ENCODE results near the gene GDF15. TPM values are rescaled to one million over a fixed set of nuclear protein-coding genes. Genes with fewer than 3 reads are reported as not detected.
"Not testable (repeated sequence)": the region's sequence is repeated elsewhere in the genome, so short reads cannot be mapped to it uniquely, and the experiment has no call there.

GDF15 gene
- total RNA-seq, 2 donors from 2014 or later, result 0.45 to 0.50 TPM

- H3K4me3 Mint-ChIP-seq, result no peak overlapping the region
- H3K27me3 Mint-ChIP-seq, result no peaks in the 10 kb centered on the region
- H3K4me1 Mint-ChIP-seq, result peaks cover 9% of the 10 kb centered on the region
- H3K9me3 Mint-ChIP-seq, result no peaks in the 10 kb centered on the region
- no peak for ATAC-seq (replicated peaks)
- H3K27ac Mint-ChIP-seq, result no peak overlapping the region
- H3K36me3 Mint-ChIP-seq (ENCODE audit: low read depth), result no peaks in the 10 kb centered on the region
Measured at GRCh38 chr19:18377026-18377425, 8.9 kb upstream of the GDF15 start.

GRCh38 chr19:18379803-18380747, 5.9 kb upstream of the GDF15 start:
- no peaks in the 10 kb centered on the region for H3K36me3 Mint-ChIP-seq (ENCODE audit: low read depth)
- no peak overlapping the region for H3K27ac Mint-ChIP-seq
- H3K4me1 Mint-ChIP-seq, result no peaks in the 10 kb centered on the region
- peaks cover 3% of the 10 kb centered on the region for H3K27me3 Mint-ChIP-seq
- no peaks in the 10 kb centered on the region for H3K9me3 Mint-ChIP-seq
- no peak overlapping the region for H3K4me3 Mint-ChIP-seq
- ATAC-seq (replicated peaks), result no peak

GRCh38 chr19:18380843-18381242, 5.1 kb upstream of the GDF15 start:
- Mint-ChIP-seq H3K4me3 (no peak overlapping the region), H3K36me3 (ENCODE audit: low read depth) (no peaks in the 10 kb centered on the region), H3K27me3 (peaks cover 3% of the 10 kb centered on the region), H3K9me3 (no peaks in the 10 kb centered on the region), H3K27ac (no peak overlapping the region), H3K4me1 (no peaks in the 10 kb centered on the region)
- no peak for ATAC-seq (replicated peaks)

- H3K4me1 Mint-ChIP-seq; H3K27ac Mint-ChIP-seq; H3K4me3 Mint-ChIP-seq; H3K36me3 Mint-ChIP-seq (ENCODE audit: low read depth); H3K9me3 Mint-ChIP-seq; ATAC-seq (replicated peaks); H3K27me3 Mint-ChIP-seq: not testable (repeated sequence)
Measured at GRCh38 chr19:18383622-18384021, 2.3 kb upstream of the GDF15 start.

GRCh38 chr19:18384775-18385174, 1.2 kb upstream of the GDF15 start:
- Mint-ChIP-seq H3K4me1 (no peaks in the 10 kb centered on the region), H3K27ac (no peak overlapping the region), H3K4me3 (no peak overlapping the region), H3K36me3 (ENCODE audit: low read depth) (no peaks in the 10 kb centered on the region), H3K27me3 (peaks cover 14% of the 10 kb centered on the region), H3K9me3 (no peaks in the 10 kb centered on the region)
- ATAC-seq (replicated peaks), result no peak

- no peak for ATAC-seq (replicated peaks)
- no peaks in the 10 kb centered on the region for H3K36me3 Mint-ChIP-seq (ENCODE audit: low read depth)
- peaks cover 14% of the 10 kb centered on the region for H3K27me3 Mint-ChIP-seq
- H3K27ac Mint-ChIP-seq, result no peak overlapping the region
- no peak overlapping the region for H3K4me3 Mint-ChIP-seq
- no peaks in the 10 kb centered on the region for H3K4me1 Mint-ChIP-seq
- H3K9me3 Mint-ChIP-seq, result no peaks in the 10 kb centered on the region
Measured at GRCh38 chr19:18385359-18385674, 641 bp upstream of the GDF15 start.

- H3K27ac Mint-ChIP-seq, result no peak overlapping the region
Measured at GRCh38 chr19:18386543-18387271, 749 bp downstream of the GDF15 start.

GRCh38 chr19:18388100-18388959, 2.4 kb downstream of the GDF15 start:
- ATAC-seq (replicated peaks), result peak; percentile 93
- H3K36me3 Mint-ChIP-seq (ENCODE audit: low read depth), result no peaks in the 10 kb centered on the region
- no peaks in the 10 kb centered on the region for H3K4me1 Mint-ChIP-seq
- H3K4me3 Mint-ChIP-seq, result peak overlapping the region; percentile 73
- no peaks in the 10 kb centered on the region for H3K9me3 Mint-ChIP-seq
- no peak overlapping the region for H3K27ac Mint-ChIP-seq
- peaks cover 14% of the 10 kb centered on the region for H3K27me3 Mint-ChIP-seq

More at GRCh38 chr19:18386543-18387271, 749 bp downstream of the GDF15 start:
- Mint-ChIP-seq H3K27me3 (peaks cover 14% of the 10 kb centered on the region), H3K36me3 (ENCODE audit: low read depth) (no peaks in the 10 kb centered on the region), H3K9me3 (no peaks in the 10 kb centered on the region), H3K4me1 (no peaks in the 10 kb centered on the region), H3K4me3 (no peak overlapping the region)
- no peak for ATAC-seq (replicated peaks)

GRCh38 chr19:18388960-18389725, 3.2 kb downstream of the GDF15 start:
- Mint-ChIP-seq H3K9me3 (no peaks in the 10 kb centered on the region), H3K4me1 (no peaks in the 10 kb centered on the region), H3K4me3 (peak overlapping the region; percentile 73), H3K36me3 (ENCODE audit: low read depth) (no peaks in the 10 kb centered on the region), H3K27me3 (peaks cover 17% of the 10 kb centered on the region), H3K27ac (no peak overlapping the region)
- no peak for ATAC-seq (replicated peaks)

- Mint-ChIP-seq H3K27ac (no peak overlapping the region), H3K36me3 (ENCODE audit: low read depth) (no peaks in the 10 kb centered on the region), H3K27me3 (peaks cover 14% of the 10 kb centered on the region), H3K4me1 (no peaks in the 10 kb centered on the region), H3K9me3 (no peaks in the 10 kb centered on the region), H3K4me3 (peak overlapping the region; percentile 73)
- ATAC-seq (replicated peaks), result no peak
Measured at GRCh38 chr19:18389726-18390064, 3.7 kb downstream of the GDF15 start.

GRCh38 chr19:18390065-18390907, 4.3 kb downstream of the GDF15 start:
- no peaks in the 10 kb centered on the region for H3K4me1 Mint-ChIP-seq
- H3K36me3 Mint-ChIP-seq (ENCODE audit: low read depth), result no peaks in the 10 kb centered on the region
- ATAC-seq (replicated peaks), result no peak
- no peak overlapping the region for H3K27ac Mint-ChIP-seq
- no peak overlapping the region for H3K4me3 Mint-ChIP-seq
- H3K27me3 Mint-ChIP-seq, result peaks cover 14% of the 10 kb centered on the region
- H3K9me3 Mint-ChIP-seq, result no peaks in the 10 kb centered on the region

GRCh38 chr19:18391509-18392075, 5.6 kb downstream of the GDF15 start:
- ATAC-seq (replicated peaks), result no peak
- H3K27me3 Mint-ChIP-seq, result peaks cover 14% of the 10 kb centered on the region
- H3K9me3 Mint-ChIP-seq, result no peaks in the 10 kb centered on the region
- no peaks in the 10 kb centered on the region for H3K4me1 Mint-ChIP-seq
- H3K27ac Mint-ChIP-seq, result no peak overlapping the region
- no peaks in the 10 kb centered on the region for H3K36me3 Mint-ChIP-seq (ENCODE audit: low read depth)
- no peak overlapping the region for H3K4me3 Mint-ChIP-seq

- no peak for ATAC-seq (replicated peaks)
- H3K27ac Mint-ChIP-seq, result no peak overlapping the region
- H3K4me3 Mint-ChIP-seq, result no peak overlapping the region
- H3K27me3 Mint-ChIP-seq, result peaks cover 10% of the 10 kb centered on the region
- no peaks in the 10 kb centered on the region for H3K36me3 Mint-ChIP-seq (ENCODE audit: low read depth)
- no peaks in the 10 kb centered on the region for H3K9me3 Mint-ChIP-seq
- no peaks in the 10 kb centered on the region for H3K4me1 Mint-ChIP-seq
Measured at GRCh38 chr19:18392417-18392816, 6.5 kb downstream of the GDF15 start.

All from activated T-helper 17 cell treated with anti-CD3 and anti-CD28 coated beads, Interleukin-2, amount 50 U/mL, for 72 hours (primary cell).